HepG2 (cell line): ENCODE measurements around the gene ZFAND3. TPM values are rescaled to one million over a fixed set of nuclear protein-coding genes. Genes with fewer than 3 reads are reported as not detected.

Experiments
- ATM ChIP-seq: fragments of 450-650 bp; IDR thresholded peaks from 2 replicates; pipeline ENCODE4 v1.7.1; 2017; ENCODE audit warnings: mild to moderate bottlenecking, borderline replicate concordance
- DPF2 ChIP-seq: sonication (generic); formaldehyde crosslinking; IDR thresholded peaks from 2 replicates; pipeline ENCODE4 v1.4.0; 2020; ENCODE audit warnings: mild to moderate bottlenecking, low read depth, missing genetic modification reagents, borderline replicate concordance
- EHMT2 ChIP-seq: fragments of 200-600 bp; sonication (generic); IDR thresholded peaks from 2 replicates; pipeline ENCODE4 v1.7.0; 2017; ENCODE audit warnings: antibody characterized with exemption, low read depth, low read length, borderline replicate concordance
- HOXD1 ChIP-seq: sonication (generic); formaldehyde crosslinking; IDR thresholded peaks from 2 replicates; pipeline ENCODE4 v1.5.0; 2020; ENCODE audit warnings: missing genetic modification reagents
- KAT2B ChIP-seq: fragments of 150-350 bp; IDR thresholded peaks from 2 replicates; pipeline ENCODE4 v1.6.1; 2014; ENCODE audit warnings: low read depth, low read length, borderline replicate concordance
- KAT8 ChIP-seq: IDR thresholded peaks from 2 replicates; pipeline ENCODE4 v1.6.1; 2016; ENCODE audit warnings: missing genetic modification reagents, missing compliant biosample characterization
- MIER3 ChIP-seq: IDR thresholded peaks from 2 replicates; pipeline ENCODE4 v1.6.1; 2016; ENCODE audit warnings: missing compliant biosample characterization, borderline replicate concordance
- NBN ChIP-seq: fragments of 450-650 bp; conservative IDR thresholded peaks from 2 replicates; pipeline ENCODE4 v1.6.1; 2017
- NCOA1 ChIP-seq: sonication (generic); formaldehyde crosslinking; IDR thresholded peaks from 2 replicates; pipeline ENCODE4 v1.9.0; 2021; ENCODE audit warnings: missing genetic modification reagents
- SALL2 ChIP-seq: sonication (generic); formaldehyde crosslinking; IDR thresholded peaks from 2 replicates; pipeline ENCODE4 v1.8.1; 2023; ENCODE audit warnings: mild to moderate bottlenecking, missing genetic modification reagents, inconsistent platforms
- SRSF1 ChIP-seq: fragments of 200-400 bp; formaldehyde crosslinking; optimal IDR thresholded peaks from 2 replicates; pipeline ENCODE3; 2017; ENCODE audit warnings: mild to moderate bottlenecking, low read depth, low read length, moderate library complexity
- SRY ChIP-seq: sonication (generic); formaldehyde crosslinking; IDR thresholded peaks from 2 replicates; pipeline ENCODE4 v1.8.0; 2022; ENCODE audit warnings: mild to moderate bottlenecking, missing genetic modification reagents
- TBX3 ChIP-seq: fragments of 450-650 bp; IDR thresholded peaks from 2 replicates; pipeline ENCODE4 v1.6.1; 2017; ENCODE audit warnings: antibody characterized with exemption, mild to moderate bottlenecking, inconsistent platforms, borderline replicate concordance
- ZFAT ChIP-seq: sonication (generic); formaldehyde crosslinking; conservative IDR thresholded peaks from 2 replicates; pipeline ENCODE4 v1.8.1; 2023; ENCODE audit warnings: missing genetic modification reagents, inconsistent platforms
- ZMYM2 ChIP-seq: sonication (generic); formaldehyde crosslinking; IDR thresholded peaks from 2 replicates; pipeline ENCODE4 v1.8.0; 2022; ENCODE audit warnings: mild to moderate bottlenecking, missing genetic modification reagents
- ZNF205 ChIP-seq: IDR thresholded peaks from 2 replicates; pipeline ENCODE4 v1.6.1; 2018; ENCODE audit warnings: missing biosample characterization, missing genetic modification reagents
- ZNF598 ChIP-seq: sonication (generic); formaldehyde crosslinking; IDR thresholded peaks from 2 replicates; pipeline ENCODE4 v1.5.1; 2020; ENCODE audit warnings: mild to moderate bottlenecking, missing genetic modification reagents, borderline replicate concordance
- ZNF790 ChIP-seq: sonication (generic); formaldehyde crosslinking; IDR thresholded peaks from 2 replicates; pipeline ENCODE4 v1.8.0; 2022; ENCODE audit warnings: missing genetic modification reagents, mild to moderate bottlenecking, borderline replicate concordance
- polyA plus RNA-seq, 8 experiments: library from polyadenylated mRNA; depleted of rRNA in 3 of 8; stranded (reverse) in 7 of 8; unstranded in 1 of 8; fragments of >200 nt; fragmentation: Illumina TruSeq in 4 of 8; extraction: Trizol in 4 of 8; gene quantifications; 2 replicates each; pipeline versions ENCODE4 v1.2.1 to v1.2.3, GENCODE V29; 2011 to 2016; ENCODE audit warnings: low read depth in 4 of 8, missing spikeins in 1 of 8, mixed read lengths in 1 of 8; ENCODE audit not compliant: insufficient read depth in 1 of 8
- total RNA-seq, 5 experiments: library from RNA; depleted of rRNA; stranded (reverse); fragments of >200 nt; fragmentation: Illumina TruSeq; extraction: Trizol; gene quantifications; 2 replicates each; pipeline ENCODE4 v1.2.3, GENCODE V29; 2016; ENCODE audit warnings: low read depth in 1 of 5
- TF ChIP-seq, protein P1 (sequence below): sonication (generic); formaldehyde crosslinking; IDR thresholded peaks from 2 replicates; pipeline ENCODE4 v1.5.1; 2020; ENCODE audit warnings: missing genetic modification reagents, mild to moderate bottlenecking, borderline replicate concordance
- TF ChIP-seq, protein P2 (sequence below): sonication (generic); formaldehyde crosslinking; IDR thresholded peaks from 2 replicates; pipeline ENCODE4 v1.4.0; 2020; ENCODE audit warnings: mild to moderate bottlenecking, missing genetic modification reagents, borderline replicate concordance
- TF ChIP-seq, protein P3 (sequence below): IDR thresholded peaks from 2 replicates; pipeline ENCODE4 v1.6.1; 2016; ENCODE audit warnings: low read depth, control low read depth
- TF ChIP-seq, protein P4 (sequence below): sonication (generic); formaldehyde crosslinking; conservative IDR thresholded peaks from 2 replicates; pipeline ENCODE4 v1.4.0; 2020; ENCODE audit warnings: missing genetic modification reagents

Gene ZFAND3
- total and polyA plus RNA-seq, 2 of the 13 experiments (the other 11 are each of a cell fraction or from before 2014, with no cell fraction given): 16.4 to 17.1 TPM

DNA sequence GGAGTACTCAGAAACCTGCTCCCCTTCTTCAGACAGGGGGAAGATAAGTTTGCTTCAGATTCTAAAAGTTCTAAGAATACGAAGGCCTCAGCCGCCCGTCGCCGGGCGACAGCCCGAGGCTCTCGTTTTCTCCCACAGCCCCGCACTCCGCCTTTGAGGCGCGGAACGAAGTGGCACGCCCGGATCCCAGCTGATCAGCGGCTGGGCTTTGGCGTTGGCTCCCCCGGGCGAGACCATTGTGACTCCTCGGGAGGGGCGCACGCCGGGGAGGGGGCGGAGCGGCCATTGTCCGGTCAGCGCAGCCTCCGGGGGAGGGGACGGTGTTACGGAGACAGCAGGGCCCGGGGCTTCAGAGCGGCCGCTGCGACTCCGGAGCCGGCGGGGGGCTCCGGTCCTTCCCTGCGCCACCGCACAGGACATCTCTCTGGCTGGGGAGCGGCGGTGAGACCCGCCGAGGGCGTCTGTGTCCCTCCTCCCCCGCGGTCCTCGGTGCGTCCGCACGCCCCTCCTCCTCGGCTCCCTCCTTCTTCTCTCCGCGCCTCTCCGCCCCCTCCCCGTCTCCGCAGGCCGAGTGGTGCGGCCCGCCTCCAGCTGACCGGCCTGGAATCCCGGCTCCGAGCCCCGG lies at the start of gene ZFAND3 (continued):
- TF ChIP-seq ZMYM2: no peak
- TF ChIP-seq SRSF1: peak; percentile 98
- TF ChIP-seq ATM: no peak
- no peak for TF ChIP-seq DPF2
- TF ChIP-seq, protein P1, sequence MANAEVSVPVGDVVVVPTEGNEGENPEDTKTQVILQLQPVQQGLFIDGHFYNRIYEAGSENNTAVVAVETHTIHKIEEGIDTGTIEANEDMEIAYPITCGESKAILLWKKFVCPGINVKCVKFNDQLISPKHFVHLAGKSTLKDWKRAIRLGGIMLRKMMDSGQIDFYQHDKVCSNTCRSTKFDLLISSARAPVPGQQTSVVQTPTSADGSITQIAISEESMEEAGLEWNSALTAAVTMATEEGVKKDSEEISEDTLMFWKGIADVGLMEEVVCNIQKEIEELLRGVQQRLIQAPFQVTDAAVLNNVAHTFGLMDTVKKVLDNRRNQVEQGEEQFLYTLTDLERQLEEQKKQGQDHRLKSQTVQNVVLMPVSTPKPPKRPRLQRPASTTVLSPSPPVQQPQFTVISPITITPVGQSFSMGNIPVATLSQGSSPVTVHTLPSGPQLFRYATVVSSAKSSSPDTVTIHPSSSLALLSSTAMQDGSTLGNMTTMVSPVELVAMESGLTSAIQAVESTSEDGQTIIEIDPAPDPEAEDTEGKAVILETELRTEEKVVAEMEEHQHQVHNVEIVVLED (CRISPR knock-in tag): peak; percentile 76
- TF ChIP-seq, protein P2, sequence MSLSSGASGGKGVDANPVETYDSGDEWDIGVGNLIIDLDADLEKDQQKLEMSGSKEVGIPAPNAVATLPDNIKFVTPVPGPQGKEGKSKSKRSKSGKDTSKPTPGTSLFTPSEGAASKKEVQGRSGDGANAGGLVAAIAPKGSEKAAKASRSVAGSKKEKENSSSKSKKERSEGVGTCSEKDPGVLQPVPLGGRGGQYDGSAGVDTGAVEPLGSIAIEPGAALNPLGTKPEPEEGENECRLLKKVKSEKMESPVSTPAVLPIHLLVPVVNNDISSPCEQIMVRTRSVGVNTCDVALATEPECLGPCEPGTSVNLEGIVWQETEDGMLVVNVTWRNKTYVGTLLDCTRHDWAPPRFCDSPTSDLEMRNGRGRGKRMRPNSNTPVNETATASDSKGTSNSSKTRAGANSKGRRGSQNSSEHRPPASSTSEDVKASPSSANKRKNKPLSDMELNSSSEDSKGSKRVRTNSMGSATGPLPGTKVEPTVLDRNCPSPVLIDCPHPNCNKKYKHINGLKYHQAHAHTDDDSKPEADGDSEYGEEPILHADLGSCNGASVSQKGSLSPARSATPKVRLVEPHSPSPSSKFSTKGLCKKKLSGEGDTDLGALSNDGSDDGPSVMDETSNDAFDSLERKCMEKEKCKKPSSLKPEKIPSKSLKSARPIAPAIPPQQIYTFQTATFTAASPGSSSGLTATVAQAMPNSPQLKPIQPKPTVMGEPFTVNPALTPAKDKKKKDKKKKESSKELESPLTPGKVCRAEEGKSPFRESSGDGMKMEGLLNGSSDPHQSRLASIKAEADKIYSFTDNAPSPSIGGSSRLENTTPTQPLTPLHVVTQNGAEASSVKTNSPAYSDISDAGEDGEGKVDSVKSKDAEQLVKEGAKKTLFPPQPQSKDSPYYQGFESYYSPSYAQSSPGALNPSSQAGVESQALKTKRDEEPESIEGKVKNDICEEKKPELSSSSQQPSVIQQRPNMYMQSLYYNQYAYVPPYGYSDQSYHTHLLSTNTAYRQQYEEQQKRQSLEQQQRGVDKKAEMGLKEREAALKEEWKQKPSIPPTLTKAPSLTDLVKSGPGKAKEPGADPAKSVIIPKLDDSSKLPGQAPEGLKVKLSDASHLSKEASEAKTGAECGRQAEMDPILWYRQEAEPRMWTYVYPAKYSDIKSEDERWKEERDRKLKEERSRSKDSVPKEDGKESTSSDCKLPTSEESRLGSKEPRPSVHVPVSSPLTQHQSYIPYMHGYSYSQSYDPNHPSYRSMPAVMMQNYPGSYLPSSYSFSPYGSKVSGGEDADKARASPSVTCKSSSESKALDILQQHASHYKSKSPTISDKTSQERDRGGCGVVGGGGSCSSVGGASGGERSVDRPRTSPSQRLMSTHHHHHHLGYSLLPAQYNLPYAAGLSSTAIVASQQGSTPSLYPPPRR (CRISPR knock-in tag): peak; percentile 44; the same call in 1 of the 2 replicates
- no peak for TF ChIP-seq SRY
- TF ChIP-seq ZFAT (CRISPR knock-in tag): no peak
- peak; percentile 58 for TF ChIP-seq ZNF205 (CRISPR knock-in tag)
- peak; percentile 82 for TF ChIP-seq KAT8 (CRISPR knock-in tag)
- TF ChIP-seq SALL2 (CRISPR knock-in tag): peak; percentile 80
- TF ChIP-seq MIER3 (CRISPR knock-in tag): 0 out of 2 replicates have a peak, but pooled peaks have one; percentile 55
- TF ChIP-seq ZNF790 (CRISPR knock-in tag): no peak; the same call in 1 of the 2 replicates
- TF ChIP-seq KAT2B: no peak
- no peak for TF ChIP-seq ZNF598 (CRISPR knock-in tag)
- TF ChIP-seq, protein P3, sequence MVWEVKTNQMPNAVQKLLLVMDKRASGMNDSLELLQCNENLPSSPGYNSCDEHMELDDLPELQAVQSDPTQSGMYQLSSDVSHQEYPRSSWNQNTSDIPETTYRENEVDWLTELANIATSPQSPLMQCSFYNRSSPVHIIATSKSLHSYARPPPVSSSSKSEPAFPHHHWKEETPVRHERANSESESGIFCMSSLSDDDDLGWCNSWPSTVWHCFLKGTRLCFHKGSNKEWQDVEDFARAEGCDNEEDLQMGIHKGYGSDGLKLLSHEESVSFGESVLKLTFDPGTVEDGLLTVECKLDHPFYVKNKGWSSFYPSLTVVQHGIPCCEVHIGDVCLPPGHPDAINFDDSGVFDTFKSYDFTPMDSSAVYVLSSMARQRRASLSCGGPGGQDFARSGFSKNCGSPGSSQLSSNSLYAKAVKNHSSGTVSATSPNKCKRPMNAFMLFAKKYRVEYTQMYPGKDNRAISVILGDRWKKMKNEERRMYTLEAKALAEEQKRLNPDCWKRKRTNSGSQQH (CRISPR knock-in tag): peak; percentile 90
- no peak for TF ChIP-seq EHMT2
- TF ChIP-seq TBX3: peak; percentile 63; the same call in 1 of the 2 replicates
- TF ChIP-seq NCOA1 (CRISPR knock-in tag): peak; percentile 44; the same call in 1 of the 2 replicates
- no peak for TF ChIP-seq NBN
- no peak for TF ChIP-seq HOXD1 (CRISPR knock-in tag)
- TF ChIP-seq, protein P4, sequence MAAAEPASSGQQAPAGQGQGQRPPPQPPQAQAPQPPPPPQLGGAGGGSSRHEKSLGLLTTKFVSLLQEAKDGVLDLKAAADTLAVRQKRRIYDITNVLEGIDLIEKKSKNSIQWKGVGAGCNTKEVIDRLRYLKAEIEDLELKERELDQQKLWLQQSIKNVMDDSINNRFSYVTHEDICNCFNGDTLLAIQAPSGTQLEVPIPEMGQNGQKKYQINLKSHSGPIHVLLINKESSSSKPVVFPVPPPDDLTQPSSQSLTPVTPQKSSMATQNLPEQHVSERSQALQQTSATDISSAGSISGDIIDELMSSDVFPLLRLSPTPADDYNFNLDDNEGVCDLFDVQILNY (CRISPR knock-in tag): no peak
